Cardiac muscle cell (in vitro differentiated cells and primary cell): ENCODE results near the gene RGS10. TPM values are rescaled to one million over a fixed set of nuclear protein-coding genes. Genes with fewer than 3 reads are reported as not detected.

Experiments used
- DNase-seq, 2 donors: peaks; one replicate each; pipeline versions ENCODE4 v3.0.0 to v3.0.0-alpha.2; 2010 to 2017; ENCODE audit warnings: low read depth in 1 of 2, low spot score in 1 of 2
- H3K27ac ChIP-seq: fragments of 200-600 bp; sonication (generic); 2 replicates; pipeline ENCODE4 v1.5.1; 2016
- H3K27me3 ChIP-seq: fragments of 200-600 bp; sonication (generic); 2 replicates; pipeline ENCODE4 v1.6.0; 2016; ENCODE audit warnings: control low read depth
- H3K36me3 ChIP-seq: fragments of 200-600 bp; sonication (generic); 2 replicates; pipeline ENCODE4 v1.5.1; 2016; ENCODE audit warnings: control low read depth
- H3K4me1 ChIP-seq: fragments of 200-600 bp; sonication (generic); 2 replicates; pipeline ENCODE4 v1.8.1; 2017; ENCODE audit warnings: low read depth, mild to moderate bottlenecking, mixed run types
- H3K4me3 ChIP-seq: fragments of 200-600 bp; sonication (generic); 2 replicates; pipeline ENCODE4 v1.5.1; 2016; ENCODE audit warnings: mild to moderate bottlenecking
- H3K9me3 ChIP-seq: fragments of 200-600 bp; sonication (generic); 2 replicates; pipeline ENCODE4 v1.5.1; 2017; ENCODE audit warnings: low read depth, mild to moderate bottlenecking, control low read depth
- CTCF ChIP-seq: IDR thresholded peaks from 2 replicates; pipeline ENCODE4 v1.5.1; 2012; ENCODE audit warnings: low read depth, mild to moderate bottlenecking, low read length
- polyA plus RNA-seq: library from polyadenylated mRNA; unstranded; fragments of >200 nt; fragmentation: Nextera tagmentation; extraction: Ambion mirVana; gene quantifications from 2 replicates; pipeline ENCODE4 v1.2.1, GENCODE V29; 2016
- total RNA-seq: library from RNA; depleted of rRNA; stranded (reverse); fragments of >200 nt; gene quantifications from 2 replicates; pipeline ENCODE4 v1.2.3, GENCODE V29; 2016

The RGS10 gene
- total and polyA plus RNA-seq, 2 experiments from 2014 or later: 0.73 to 1.6 TPM

- no peaks in the 10 kb centered on the region for H3K4me1 ChIP-seq
- H3K27ac ChIP-seq: no peak overlapping the region
- no peak overlapping the region for H3K4me3 ChIP-seq
- H3K9me3 ChIP-seq: no peaks in the 10 kb centered on the region
- DNase-seq: no peak
- no peaks in the 10 kb centered on the region for H3K36me3 ChIP-seq
- TF ChIP-seq CTCF: no peak
- H3K27me3 ChIP-seq: no peaks in the 10 kb centered on the region
These were observed 53.8 kb downstream of the RGS10 start for GRCh38 chr10:119488675-119489074.

GRCh38 chr10:119483839-119484238 lies 58.7 kb downstream of the RGS10 start:
- DNase-seq: no peak
- no peak for TF ChIP-seq CTCF
- H3K27ac ChIP-seq: no peak overlapping the region
- no peaks in the 10 kb centered on the region for H3K36me3 ChIP-seq
- H3K9me3 ChIP-seq: no peaks in the 10 kb centered on the region
- H3K4me3 ChIP-seq: no peak overlapping the region
- H3K27me3 ChIP-seq: peaks cover 24% of the 10 kb centered on the region
- H3K4me1 ChIP-seq: no peaks in the 10 kb centered on the region

- no peaks in the 10 kb centered on the region for H3K9me3 ChIP-seq
- no peak for DNase-seq
- no peak for TF ChIP-seq CTCF
- no peaks in the 10 kb centered on the region for H3K4me1 ChIP-seq
- no peak overlapping the region for H3K4me3 ChIP-seq
- no peak overlapping the region for H3K27ac ChIP-seq
- H3K36me3 ChIP-seq: no peaks in the 10 kb centered on the region
- peaks cover 32% of the 10 kb centered on the region for H3K27me3 ChIP-seq
These were observed 59.5 kb downstream of the RGS10 start for GRCh38 chr10:119483001-119483400.

- H3K27me3 ChIP-seq: peaks cover 43% of the 10 kb centered on the region
- no peak for DNase-seq
- no peaks in the 10 kb centered on the region for H3K9me3 ChIP-seq
- no peaks in the 10 kb centered on the region for H3K36me3 ChIP-seq
- no peak overlapping the region for H3K4me3 ChIP-seq
- no peaks in the 10 kb centered on the region for H3K4me1 ChIP-seq
- TF ChIP-seq CTCF: no peak
- H3K27ac ChIP-seq: no peak overlapping the region
These were observed 60.6 kb downstream of the RGS10 start for GRCh38 chr10:119481781-119482426.

GRCh38 chr10:119480667-119481066 lies 61.9 kb downstream of the RGS10 start:
- Histone ChIP-seq H3K9me3 (no peaks in the 10 kb centered on the region), H3K4me3 (no peak overlapping the region), H3K27ac (no peak overlapping the region), H3K36me3 (no peaks in the 10 kb centered on the region), H3K27me3 (peaks cover 54% of the 10 kb centered on the region), H3K4me1 (no peaks in the 10 kb centered on the region)
- DNase-seq: peak in 1 of 2 donors; percentile 19
- no peak for TF ChIP-seq CTCF
